ENCODE measurements around the gene B9D1. TPM values are rescaled to one million over a fixed set of nuclear protein-coding genes. Genes with fewer than 3 reads are reported as not detected.

The B9D1 gene
- total RNA-seq, 4 donors from 2014 or later = 4.6 to 25.1 (median 10.5) TPM

- no peak for TF ChIP-seq CTCF (IDR thresholded peaks at IDR 0.05; ENCODE audit: low read depth)
Observed at GRCh38 chr17:19296786-19297778, 65.4 kb downstream of the B9D1 start.

DNA sequence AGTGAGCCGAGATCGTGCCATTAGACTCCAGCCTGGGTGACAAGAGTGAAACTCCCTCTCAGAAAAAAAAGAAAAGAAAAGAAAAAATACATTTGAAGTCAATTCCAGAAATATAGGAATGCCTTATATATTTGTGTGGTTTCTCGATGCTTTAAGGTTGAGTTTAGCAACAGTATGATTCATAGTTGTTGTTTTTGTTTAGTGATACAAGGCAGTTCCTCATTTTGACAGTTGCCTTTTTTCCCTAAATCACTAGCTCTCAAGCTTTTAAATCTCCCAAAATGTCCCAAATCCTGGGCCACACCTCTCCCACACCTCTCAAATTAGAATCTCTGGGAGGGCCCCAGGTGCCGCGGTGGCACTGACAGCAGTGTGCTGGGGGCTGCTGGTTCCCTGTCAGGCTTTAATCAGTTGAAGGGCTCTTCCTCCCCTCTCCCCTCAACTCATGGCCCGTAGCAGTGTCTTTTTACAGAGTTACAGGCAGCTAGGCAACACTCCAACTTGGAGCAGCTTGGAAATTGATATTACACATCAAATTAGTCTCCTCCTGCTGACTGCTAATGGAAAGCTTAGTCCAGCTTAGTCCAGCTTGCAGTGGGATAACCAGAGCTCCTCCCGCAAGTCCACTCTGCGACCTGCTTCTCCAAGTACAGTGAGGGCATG lies 66.9 kb downstream of the B9D1 start:
- no peak for TF ChIP-seq CTCF (IDR thresholded peaks at IDR 0.05; ENCODE audit: low read depth)

GRCh38 chr17:19294443-19294842 lies 68.1 kb downstream of the B9D1 start:
- TF ChIP-seq CTCF (IDR thresholded peaks at IDR 0.05; ENCODE audit: low read depth) = no peak

Small RNA genes lying within 50 kb of the gene (small RNA-seq; reads per million reads assigned to genes)
- 9.1 reads per million, percentile 89 among the genes with 10 or more reads in this experiment for gene MIR1180

Other genes starting within 250 kb of the B9D1 start
- 1 to 10 TPM; 1.2 to 7.2 (median 3.4) TPM for gene GRAPL, start 235.1 kb downstream of the B9D1 start, total RNA-seq
- gene EPN2, start 125.4 kb downstream of the B9D1 start, total RNA-seq = 10 to 100 TPM; 20.4 to 39.0 (median 31.6) TPM
- gene MAPK7, start 15.8 kb upstream of the B9D1 start, total RNA-seq = 10 to 100 TPM; 11.4 to 24.3 (median 17.1) TPM
- gene MFAP4, start 24.5 kb upstream of the B9D1 start, total RNA-seq = 100 to 1,000 TPM in 2 of 4 donors, 10 to 100 TPM in 2; 14.3 to 185 (median 104) TPM
- 1 to 10 TPM in 2 of 4 donors, under 1 TPM in 2; 0.68 to 7.5 (median 1.0) TPM for gene RNF112, start 48.5 kb upstream of the B9D1 start, total RNA-seq
- 1 to 10 TPM; 1.3 to 9.2 (median 3.8) TPM for gene SLC47A1, start 171.1 kb upstream of the B9D1 start, total RNA-seq

Measured in subcutaneous adipose tissue (tissue), 4 donors.